H1 (cell line): ENCODE data around the gene ST8SIA5. TPM values are rescaled to one million over a fixed set of nuclear protein-coding genes. Genes with fewer than 3 reads are reported as not detected.

Source experiments
- CTCF ChIA-PET: fragments of 300-600 bp; sonication (Branson Sonifier 250); formaldehyde crosslinking; loops from one replicate; lab custom pipeline; 2021; ENCODE audit not compliant: partially characterized antibody; lab: Charles Lee
- POLR2A ChIA-PET: fragments of 300-600 bp; sonication (Branson Sonifier 250); formaldehyde crosslinking; loops from one replicate; lab custom pipeline; 2021; ENCODE audit warnings: inconsistent platforms; ENCODE audit not compliant: partially characterized antibody; lab: Charles Lee
- DNase-seq, 2 experiments: peaks; one replicate each; pipeline versions ENCODE4 v3.0.0 to v3.0.0-alpha.2; 2010 to 2022; ENCODE audit warnings: low spot score in 2 of 2, low read depth in 1 of 2, mixed read lengths in 1 of 2
- FAIRE-seq: peaks from 2 replicates; lab custom pipeline; 2011; peaks lifted over from hg19 to GRCh38; lab: Jason Lieb, UNC
- H2AFZ ChIP-seq: 2 replicates; pipeline ENCODE4 v1.8.1; 2012; ENCODE audit warnings: low read length, inconsistent platforms
- H2AK5ac ChIP-seq: 2 replicates; pipeline ENCODE4 v1.6.1; 2013; ENCODE audit warnings: low read depth, low read length
- H2BK120ac ChIP-seq: replicated peaks from 2 replicates; pipeline ENCODE3; 2013; ENCODE audit warnings: low read depth, low read length, inconsistent platforms
- H2BK12ac ChIP-seq: 2 replicates; pipeline ENCODE4 v1.6.1; 2013; ENCODE audit warnings: low read depth, low read length
- H2BK15ac ChIP-seq: 2 replicates; pipeline ENCODE4 v1.6.1; 2013; ENCODE audit warnings: low read length
- H2BK20ac ChIP-seq: 2 replicates; pipeline ENCODE4 v1.6.1; 2013; ENCODE audit warnings: low read length
- H2BK5ac ChIP-seq: 2 replicates; pipeline ENCODE4 v1.6.1; 2013; ENCODE audit warnings: low read depth, low read length
- H3K14ac ChIP-seq: 2 replicates; pipeline ENCODE4 v1.6.1; 2013; ENCODE audit warnings: inconsistent platforms; ENCODE audit not compliant: insufficient read length
- H3K18ac ChIP-seq: 2 replicates; pipeline ENCODE4 v1.6.1; 2013; ENCODE audit warnings: low read length; ENCODE audit errors: extremely low read depth
- H3K23ac ChIP-seq: 2 replicates; pipeline ENCODE4 v1.6.1; 2013; ENCODE audit warnings: inconsistent platforms; ENCODE audit not compliant: insufficient read length
- H3K23me2 ChIP-seq: 2 replicates; pipeline ENCODE4 v1.6.1; 2013; ENCODE audit warnings: low read depth, low read length
- H3K27ac ChIP-seq: 2 replicates; pipeline ENCODE4 v1.6.1; 2011; ENCODE audit warnings: low read depth, low read length, inconsistent platforms
- H3K27me3 ChIP-seq, 4 experiments: replicated peaks in 1 of 4; 1 replicate in 1 of 4; 2 replicates in 3 of 4; pipeline versions ENCODE4 v1.6.1 to v1.8.1; 2011 to 2013; ENCODE audit warnings: low read length in 3 of 4, mild to moderate bottlenecking in 3 of 4, inconsistent platforms in 2 of 4, mixed read lengths in 2 of 4, moderate library complexity in 1 of 4; ENCODE audit not compliant: control insufficient read depth in 3 of 4, insufficient read depth in 3 of 4; ENCODE audit errors: extremely low read depth in 1 of 4
- H3K36me3 ChIP-seq, 4 experiments: 2 replicates each; pipeline versions ENCODE4 v1.6.1 to v1.8.1; 2011 to 2013; ENCODE audit warnings: mild to moderate bottlenecking in 4 of 4, low read length in 3 of 4, moderate library complexity in 2 of 4, control low read depth in 1 of 4, inconsistent platforms in 1 of 4; ENCODE audit not compliant: insufficient read depth in 4 of 4, control insufficient read depth in 2 of 4
- H3K4ac ChIP-seq: replicated peaks from 2 replicates; pipeline ENCODE3; 2013; ENCODE audit warnings: low read length, low read depth, mixed read lengths, inconsistent platforms; ENCODE audit not compliant: insufficient read length
- H3K4me1 ChIP-seq, 4 experiments: replicated peaks in 1 of 4; 1 replicate in 1 of 4; 2 replicates in 3 of 4; pipeline versions ENCODE4 v1.6.1 to v1.8.1; 2011 to 2013; ENCODE audit warnings: low read length in 3 of 4, inconsistent platforms in 2 of 4, mixed read lengths in 1 of 4; ENCODE audit not compliant: insufficient read depth in 4 of 4, control insufficient read depth in 3 of 4
- H3K4me2 ChIP-seq, 2 experiments: 2 replicates each; pipeline versions ENCODE4 v1.6.1 to v1.8.1; 2011 to 2013; ENCODE audit warnings: low read depth in 2 of 2, low read length in 2 of 2, control low read depth in 1 of 2, inconsistent platforms in 1 of 2, mild to moderate bottlenecking in 1 of 2; ENCODE audit not compliant: insufficient read depth in 1 of 2
- H3K4me3 ChIP-seq, 4 experiments: fragments of 200-600, 300-600 bp in 1 of 4; sonication (generic), shearing (Covaris generic), sonication (Bioruptor Twin) in 1 of 4; 2 replicates each; pipeline versions ENCODE4 v1.5.1 to v1.8.1; 2011 to 2016; ENCODE audit warnings: low read length in 4 of 4, low read depth in 3 of 4, control low read depth in 2 of 4, inconsistent platforms in 2 of 4, mild to moderate bottlenecking in 2 of 4, mixed read lengths in 1 of 4, moderate library complexity in 1 of 4; ENCODE audit not compliant: insufficient read depth in 2 of 4; ENCODE audit errors: extremely low read depth in 1 of 4
- H3K56ac ChIP-seq: replicated peaks from 2 replicates; pipeline ENCODE3; 2013; ENCODE audit warnings: low read depth, mild to moderate bottlenecking, mixed read lengths, low read length, inconsistent platforms; ENCODE audit not compliant: insufficient read length
- H3K79me1 ChIP-seq: 2 replicates; pipeline ENCODE4 v1.6.1; 2013; ENCODE audit warnings: low read depth, low read length, control low read depth
- H3K79me2 ChIP-seq, 2 experiments: 2 replicates each; pipeline versions ENCODE4 v1.6.1 to v1.8.1; 2012 to 2013; ENCODE audit warnings: low read length in 2 of 2, mild to moderate bottlenecking in 2 of 2, inconsistent platforms in 1 of 2; ENCODE audit not compliant: insufficient read depth in 2 of 2, control insufficient read depth in 1 of 2
- H3K9ac ChIP-seq, 4 experiments: replicated peaks in 1 of 4; 1 replicate in 1 of 4; 2 replicates in 3 of 4; pipeline versions ENCODE4 v1.6.1 to v1.8.1; 2011 to 2013; ENCODE audit warnings: low read depth in 3 of 4, low read length in 3 of 4, control low read depth in 2 of 4, mild to moderate bottlenecking in 2 of 4, moderate library complexity in 2 of 4, inconsistent platforms in 1 of 4; ENCODE audit errors: extremely low read depth in 1 of 4
- H3K9me3 ChIP-seq, 2 experiments: 2 replicates each; pipeline versions ENCODE4 v1.6.1 to v1.8.1; 2012 to 2013; ENCODE audit warnings: mild to moderate bottlenecking in 2 of 2, moderate library complexity in 2 of 2, control low read depth in 1 of 2, inconsistent platforms in 1 of 2, low read depth in 1 of 2, low read length in 1 of 2, mixed read lengths in 1 of 2; ENCODE audit not compliant: insufficient read depth in 2 of 2
- H4K20me1 ChIP-seq, 2 experiments: replicated peaks in 1 of 2; 2 replicates each; pipeline versions ENCODE3 to v1.8.1; 2011 to 2013; ENCODE audit warnings: inconsistent platforms in 2 of 2, low read length in 2 of 2, mild to moderate bottlenecking in 1 of 2; ENCODE audit not compliant: insufficient read depth in 2 of 2, control insufficient read depth in 1 of 2
- H4K5ac ChIP-seq: 2 replicates; pipeline ENCODE4 v1.6.1; 2013; ENCODE audit warnings: low read length, low read depth, mixed read lengths, inconsistent platforms; ENCODE audit not compliant: insufficient read length
- H4K8ac ChIP-seq: 2 replicates; pipeline ENCODE4 v1.8.0; 2013; ENCODE audit warnings: mild to moderate bottlenecking, moderate library complexity, low read length, inconsistent platforms; ENCODE audit not compliant: insufficient read depth; ENCODE audit errors: extremely low read depth
- H4K91ac ChIP-seq: replicated peaks from 2 replicates; pipeline ENCODE3; 2013; ENCODE audit warnings: low read length, mixed read lengths, inconsistent platforms; ENCODE audit not compliant: insufficient read length
- SUZ12 ChIP-seq: fragments of 200-600 bp; sonication (generic); IDR thresholded peaks from 2 replicates; pipeline ENCODE4 v1.6.1; 2012; ENCODE audit warnings: mild to moderate bottlenecking, inconsistent platforms, low read length, moderate library complexity, mixed read lengths
- WGBS, 2 experiments: shearing (Covaris generic) in 1 of 2; methylation state at CpG; one replicate each; pipeline versions ENCODE4 v1.1.6 to v1.1.7; 2013 to 2015; ENCODE audit warnings: low lambda C conversion rate in 2 of 2, mixed read lengths in 2 of 2, inconsistent platforms in 1 of 2, low coverage in 1 of 2, missing lambda C conversion rate in 1 of 2; ENCODE audit not compliant: insufficient replicate concordance in 2 of 2, insufficient coverage in 1 of 2, insufficient read length in 1 of 2; ENCODE audit errors: extremely low coverage in 1 of 2, missing lambda C conversion rate in 1 of 2; 5-methylcytosine and 5-hydroxymethylcytosine counted together
- polyA plus RNA-seq, 7 experiments: library from polyadenylated mRNA; depleted of rRNA in 3 of 7; stranded (reverse) in 5 of 7; unstranded in 2 of 7; fragments of >200 nt in 5 of 7; fragments of 200-250 nt in 2 of 7; gene quantifications; 1 replicate in 5 of 7; 2 replicates in 1 of 7; 4 replicates in 1 of 7; pipeline versions ENCODE4 v1.2.1 to v1.2.3, GENCODE V29; 2011 to 2013; ENCODE audit warnings: missing spikeins in 2 of 7, mixed read lengths in 2 of 7
- total RNA-seq: library from RNA; stranded (reverse); fragmentation: NEBNext Ultra II Directional; extraction: Animal tissue kit (Norgen Biotek cat#: 25700); gene quantifications from 2 replicates; pipeline ENCODE4 v1.2.1, GENCODE V29; 2021

The ST8SIA5 gene
- total and polyA plus RNA-seq, 2 of the 8 experiments (the other 6 are each of a cell fraction or from before 2014, with no cell fraction given): 2.4 to 6.3 TPM

- no peak overlapping the region for H2AFZ ChIP-seq
- WGBS, 2 experiments: 65% methylated on average over 5 of the region's 5 CpGs; no CpG with 5 or more reads in 1 of the 2 experiments
- H3K23ac ChIP-seq: no peak overlapping the region
- H2BK120ac ChIP-seq: no peak overlapping the region
- ChIA-PET POLR2A (interaction anchor here (0.6 to 1.4 kb wide), 2 partner anchors 9 to 10 kb away, joined by 3 to 4 read pairs; no protein-coding TSS in a partner anchor), CTCF (interaction anchor here (0.7 kb wide), 1 partner anchor 358 kb away, joined by 3 read pairs; no protein-coding TSS in a partner anchor)
- no peak overlapping the region for H2BK12ac ChIP-seq
- H3K27ac ChIP-seq: no peak overlapping the region
- no peak overlapping the region for H2BK20ac ChIP-seq
- no peak overlapping the region for H2BK5ac ChIP-seq
- no peak overlapping the region for H3K4me2 ChIP-seq
- no peak overlapping the region for H3K56ac ChIP-seq
- H3K18ac ChIP-seq: no peak overlapping the region
- H3K4me3 ChIP-seq: no peak overlapping the region
- no peak overlapping the region for H2AK5ac ChIP-seq
- no peak for TF ChIP-seq SUZ12
- no peaks in the 10 kb centered on the region; a peak in 1 of 7 replicates for H3K27me3 ChIP-seq
- no peak overlapping the region for H3K4ac ChIP-seq
- no peak overlapping the region for H2BK15ac ChIP-seq
- peaks cover 0 to 6% (median 0%) of the 10 kb centered on the region in 4 experiments; a peak in 3 of 7 replicates for H3K4me1 ChIP-seq
- H3K9ac ChIP-seq: no peak overlapping the region
- no peak overlapping the region for H4K8ac ChIP-seq
- H3K23me2 ChIP-seq: no peaks in the 10 kb centered on the region
- FAIRE-seq: no peak
- DNase-seq: peak in 1 of 2 experiments; percentile 63
- H3K36me3 ChIP-seq: no peaks in the 10 kb centered on the region
- peaks cover 0 to 2% of the 10 kb centered on the region in 2 experiments for H4K20me1 ChIP-seq
- no peak overlapping the region for H4K91ac ChIP-seq
- H3K79me1 ChIP-seq: no peaks in the 10 kb centered on the region
- H3K14ac ChIP-seq: no peak overlapping the region
- no peaks in the 10 kb centered on the region for H3K9me3 ChIP-seq
- H4K5ac ChIP-seq: no peak overlapping the region
- no peaks in the 10 kb centered on the region for H3K79me2 ChIP-seq
These were observed 51.3 kb downstream of the ST8SIA5 start for GRCh38 chr18:46705521-46705920.
